Mucosa of rectum (tissue), 2 donors: ENCODE data around the gene FMO3.

Experiments used
- H3K27ac ChIP-seq, 2 donors: one replicate each; pipeline ENCODE4 v1.7.0; 2013; ENCODE audit warnings: inconsistent platforms in 2 of 2, low read depth in 2 of 2, low read length in 2 of 2
- H3K27me3 ChIP-seq, 2 donors: one replicate each; pipeline ENCODE4 v1.7.0; 2013; ENCODE audit warnings: low read length in 2 of 2; ENCODE audit not compliant: control insufficient read depth in 2 of 2, insufficient read depth in 2 of 2
- H3K36me3 ChIP-seq, 2 donors: one replicate each; pipeline ENCODE4 v1.7.0; 2013; ENCODE audit warnings: low read length in 2 of 2; ENCODE audit not compliant: control insufficient read depth in 2 of 2, insufficient read depth in 2 of 2
- H3K4me1 ChIP-seq, 2 donors: one replicate each; pipeline ENCODE4 v1.7.0; 2013; ENCODE audit warnings: low read length in 2 of 2, mild to moderate bottlenecking in 1 of 2; ENCODE audit not compliant: control insufficient read depth in 2 of 2, insufficient read depth in 2 of 2
- H3K4me3 ChIP-seq, 2 donors: one replicate each; pipeline ENCODE4 v1.7.0; 2013; ENCODE audit warnings: low read length in 2 of 2
- H3K9ac ChIP-seq, 2 donors: one replicate each; pipeline ENCODE4 v1.7.0; 2013; ENCODE audit warnings: low read length in 2 of 2, low read depth in 1 of 2, mild to moderate bottlenecking in 1 of 2
- H3K9me3 ChIP-seq, 2 donors: one replicate each; pipeline ENCODE4 v1.7.0; 2013; ENCODE audit warnings: low read length in 2 of 2; ENCODE audit not compliant: control insufficient read depth in 2 of 2
- donor health status: healthy.
- donor health status: Normal muscosa, but diverticular disease.

Gene FMO3

DNA sequence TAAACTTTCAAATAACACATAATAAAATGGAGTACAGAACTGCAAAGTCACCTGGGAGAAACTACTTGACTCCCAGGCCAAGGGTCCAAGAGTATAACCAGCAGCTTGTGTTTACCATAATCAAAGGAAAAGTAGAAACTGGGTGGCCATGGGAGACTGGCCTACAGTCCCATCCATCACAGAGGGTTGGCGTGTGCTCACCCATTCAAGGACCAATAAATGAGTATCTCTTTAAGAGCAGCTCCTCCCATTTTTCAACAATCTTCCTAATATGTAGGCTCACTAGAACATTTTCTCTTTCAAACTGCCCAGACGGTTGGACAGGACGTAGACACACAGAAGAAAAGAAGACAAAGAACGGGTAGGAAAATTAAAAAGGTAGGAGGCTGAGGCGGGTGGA is at the start of gene FMO3:
FMO3 (plus strand) TSS at position 302 of the 400 bp plus-strand sequence. CDS start 1,754 bp downstream, outside the sequence.
- Histone ChIP-seq H3K4me3 (no peak within 1 kb of the TSS), H3K27ac (no peak within 1 kb of the TSS), H3K27me3 (no peaks in the 10 kb centered on the region), H3K9ac (no peak within 1 kb of the TSS), H3K4me1 (no peaks in the 10 kb centered on the region), H3K36me3 (no peaks in the 10 kb centered on the region), H3K9me3 (no peaks in the 10 kb centered on the region)

GRCh38 chr1:171048014-171048413 is 42.7 kb upstream of the FMO3 start:
- Histone ChIP-seq H3K27me3 (no peaks in the 10 kb centered on the region), H3K36me3 (no peaks in the 10 kb centered on the region), H3K4me1 (no peaks in the 10 kb centered on the region), H3K9me3 (no peaks in the 10 kb centered on the region), H3K4me3 (no peak overlapping the region), H3K9ac (no peak overlapping the region), H3K27ac (no peak overlapping the region)

DNA sequence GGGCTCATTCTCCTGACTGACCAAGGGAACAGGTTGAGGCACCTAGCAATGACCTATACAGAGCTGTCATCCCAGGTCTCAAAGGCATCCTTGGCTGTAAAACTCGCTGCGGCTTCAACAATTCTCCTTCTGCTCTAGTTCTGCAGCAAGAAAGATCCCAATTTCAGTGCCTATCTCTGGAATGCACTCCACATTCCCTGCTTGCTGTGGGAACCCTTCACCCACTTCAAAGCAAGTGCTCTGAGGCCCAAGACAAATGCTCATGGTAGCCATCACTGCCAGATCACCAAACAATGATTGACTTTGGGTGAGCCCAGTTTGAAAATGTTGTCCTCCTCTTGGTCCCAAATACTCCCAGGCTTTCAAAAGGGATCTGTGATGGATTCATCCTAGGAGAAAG is 37.7 kb upstream of the FMO3 start:
- Histone ChIP-seq H3K4me1 (no peaks in the 10 kb centered on the region), H3K27ac (no peak overlapping the region), H3K9ac (no peak overlapping the region), H3K27me3 (no peaks in the 10 kb centered on the region), H3K36me3 (no peaks in the 10 kb centered on the region), H3K9me3 (no peaks in the 10 kb centered on the region), H3K4me3 (no peak overlapping the region)

- no peaks in the 10 kb centered on the region for H3K36me3 ChIP-seq
- no peak overlapping the region for H3K9ac ChIP-seq
- no peaks in the 10 kb centered on the region for H3K27me3 ChIP-seq
- no peak overlapping the region for H3K4me3 ChIP-seq
- H3K4me1 ChIP-seq, result no peaks in the 10 kb centered on the region
- H3K9me3 ChIP-seq, result no peaks in the 10 kb centered on the region
- no peak overlapping the region for H3K27ac ChIP-seq
Measured at GRCh38 chr1:171055966-171056643, 34.6 kb upstream of the FMO3 start.

- Histone ChIP-seq H3K27ac (no peak overlapping the region), H3K4me1 (no peaks in the 10 kb centered on the region)
Measured at GRCh38 chr1:171061425-171062143, 29.1 kb upstream of the FMO3 start.

DNA sequence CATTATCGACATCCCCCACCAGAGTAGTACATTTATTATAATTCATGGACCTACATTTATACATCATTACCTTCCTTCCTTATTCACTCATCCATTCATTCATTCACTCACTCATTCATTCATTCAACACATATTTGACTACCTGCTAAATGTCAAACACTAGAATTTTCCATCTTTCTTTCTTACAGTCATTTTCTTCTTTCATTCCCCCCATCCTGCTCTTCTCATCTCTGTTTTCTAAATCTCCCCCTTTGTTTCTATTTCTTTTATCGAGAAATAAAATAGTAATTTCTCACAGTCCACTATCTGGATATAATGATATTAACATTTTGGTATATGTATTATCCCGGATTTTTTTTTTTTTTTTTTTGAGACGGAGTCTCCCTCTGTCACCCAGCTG is 27.8 kb upstream of the FMO3 start:
- H3K9me3 ChIP-seq, result no peaks in the 10 kb centered on the region
- H3K27me3 ChIP-seq, result no peaks in the 10 kb centered on the region
- H3K36me3 ChIP-seq, result no peaks in the 10 kb centered on the region
- H3K27ac ChIP-seq, result no peak overlapping the region
- H3K4me1 ChIP-seq, result no peaks in the 10 kb centered on the region
- H3K9ac ChIP-seq, result no peak overlapping the region
- no peak overlapping the region for H3K4me3 ChIP-seq

More at GRCh38 chr1:171061425-171062143, 29.1 kb upstream of the FMO3 start:
- no peaks in the 10 kb centered on the region for H3K36me3 ChIP-seq
- H3K9me3 ChIP-seq, result no peaks in the 10 kb centered on the region
- H3K27me3 ChIP-seq, result no peaks in the 10 kb centered on the region
- H3K9ac ChIP-seq, result no peak overlapping the region
- no peak overlapping the region for H3K4me3 ChIP-seq

DNA sequence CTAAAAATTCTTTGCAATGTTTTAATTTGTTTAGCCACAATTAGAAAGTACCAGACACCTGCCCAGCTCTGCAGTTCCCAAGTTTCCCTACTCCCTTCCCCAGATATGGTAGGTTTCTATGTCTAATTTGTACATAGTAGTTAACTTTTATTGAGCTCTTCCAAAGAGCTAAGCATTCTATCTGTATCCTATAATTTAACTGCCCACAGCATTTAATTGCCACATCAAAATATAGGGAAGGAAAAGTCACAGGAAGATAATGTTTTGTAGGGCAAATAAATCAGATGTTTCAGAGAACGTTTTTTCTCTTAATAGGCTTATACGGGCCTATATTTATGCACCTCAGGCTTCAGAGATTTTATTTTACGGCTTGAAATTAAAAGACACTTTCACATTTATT is 15.7 kb upstream of the FMO3 start:
- no peak overlapping the region for H3K27ac ChIP-seq
- H3K4me1 ChIP-seq, result no peaks in the 10 kb centered on the region
- no peak overlapping the region for H3K9ac ChIP-seq
- H3K36me3 ChIP-seq, result no peaks in the 10 kb centered on the region
- H3K27me3 ChIP-seq, result no peaks in the 10 kb centered on the region
- no peaks in the 10 kb centered on the region for H3K9me3 ChIP-seq
- no peak overlapping the region for H3K4me3 ChIP-seq

GRCh38 chr1:171081314-171081753 is 9.4 kb upstream of the FMO3 start:
- H3K9me3 ChIP-seq, result no peaks in the 10 kb centered on the region
- H3K9ac ChIP-seq, result no peak overlapping the region

DNA sequence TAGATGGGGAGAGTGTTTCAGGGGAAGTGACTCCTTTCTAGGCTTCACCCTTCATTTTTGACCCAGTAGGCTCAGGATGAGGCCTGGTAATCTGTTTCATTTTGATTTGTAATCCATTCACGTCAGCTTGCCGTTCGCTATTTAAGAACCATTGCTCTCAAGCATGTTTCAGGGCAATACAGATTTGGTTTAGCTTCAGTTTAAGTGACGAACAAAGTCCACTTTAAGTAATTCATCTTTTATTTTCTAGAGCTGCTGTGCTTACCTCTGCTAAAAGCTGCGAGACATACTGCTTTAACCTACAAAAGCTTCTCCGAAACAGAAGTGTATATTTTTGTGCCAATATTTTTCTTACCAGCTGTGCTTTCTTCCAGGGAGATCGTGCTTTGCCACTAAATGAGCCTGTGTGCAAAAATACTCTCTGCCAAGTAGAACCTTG is 8.9 kb upstream of the FMO3 start:
- Histone ChIP-seq H3K9me3 (no peaks in the 10 kb centered on the region), H3K27me3 (no peaks in the 10 kb centered on the region), H3K36me3 (no peaks in the 10 kb centered on the region), H3K27ac (no peak overlapping the region), H3K9ac (no peak overlapping the region), H3K4me3 (no peak overlapping the region), H3K4me1 (peaks cover 0 to 5% of the 10 kb centered on the region in 2 donors)

More at GRCh38 chr1:171081314-171081753, 9.4 kb upstream of the FMO3 start:
- peaks cover 0 to 5% of the 10 kb centered on the region in 2 donors for H3K4me1 ChIP-seq
- H3K36me3 ChIP-seq, result no peaks in the 10 kb centered on the region
- no peak overlapping the region for H3K4me3 ChIP-seq
- H3K27me3 ChIP-seq, result no peaks in the 10 kb centered on the region
- no peak overlapping the region for H3K27ac ChIP-seq

DNA sequence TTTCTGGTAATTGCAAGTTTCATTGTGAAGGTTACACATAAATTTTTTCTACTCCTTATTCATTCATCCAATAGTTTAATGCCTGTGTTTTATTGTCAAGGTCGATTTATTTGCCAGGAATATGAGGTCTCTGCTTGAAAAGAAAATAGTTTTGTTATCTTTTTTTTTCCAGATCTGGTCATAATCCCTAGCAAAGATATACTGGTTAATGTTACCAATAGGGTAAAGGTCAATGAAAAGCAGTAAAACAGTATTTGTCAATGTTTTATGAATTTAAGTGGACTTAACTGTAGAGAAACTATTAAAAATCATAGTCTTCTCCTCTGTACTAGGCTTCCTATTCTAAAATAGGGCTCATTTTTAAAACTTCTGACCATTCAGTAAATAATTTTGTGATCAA is 8.1 kb upstream of the FMO3 start:
- H3K27me3 ChIP-seq, result no peaks in the 10 kb centered on the region
- H3K9me3 ChIP-seq, result no peaks in the 10 kb centered on the region
- H3K4me1 ChIP-seq, result peaks cover 0 to 5% of the 10 kb centered on the region in 2 donors
- no peak overlapping the region for H3K27ac ChIP-seq
- no peak overlapping the region for H3K4me3 ChIP-seq
- no peaks in the 10 kb centered on the region for H3K36me3 ChIP-seq
- H3K9ac ChIP-seq, result no peak overlapping the region
